HG02970 (cell line): ENCODE measurements around the gene CDK5R1.

ENCODE experiments used
- ATAC-seq: cut with Tn5 transposase; IDR thresholded peaks from one replicate; pipeline ENCODE4 v1.9.1; 2021; ENCODE audit warnings: mild to moderate bottlenecking, moderate library complexity, moderate number of reproducible peaks; ENCODE audit not compliant: unreplicated experiment, low FRiP score

CDK5R1 gene

DNA sequence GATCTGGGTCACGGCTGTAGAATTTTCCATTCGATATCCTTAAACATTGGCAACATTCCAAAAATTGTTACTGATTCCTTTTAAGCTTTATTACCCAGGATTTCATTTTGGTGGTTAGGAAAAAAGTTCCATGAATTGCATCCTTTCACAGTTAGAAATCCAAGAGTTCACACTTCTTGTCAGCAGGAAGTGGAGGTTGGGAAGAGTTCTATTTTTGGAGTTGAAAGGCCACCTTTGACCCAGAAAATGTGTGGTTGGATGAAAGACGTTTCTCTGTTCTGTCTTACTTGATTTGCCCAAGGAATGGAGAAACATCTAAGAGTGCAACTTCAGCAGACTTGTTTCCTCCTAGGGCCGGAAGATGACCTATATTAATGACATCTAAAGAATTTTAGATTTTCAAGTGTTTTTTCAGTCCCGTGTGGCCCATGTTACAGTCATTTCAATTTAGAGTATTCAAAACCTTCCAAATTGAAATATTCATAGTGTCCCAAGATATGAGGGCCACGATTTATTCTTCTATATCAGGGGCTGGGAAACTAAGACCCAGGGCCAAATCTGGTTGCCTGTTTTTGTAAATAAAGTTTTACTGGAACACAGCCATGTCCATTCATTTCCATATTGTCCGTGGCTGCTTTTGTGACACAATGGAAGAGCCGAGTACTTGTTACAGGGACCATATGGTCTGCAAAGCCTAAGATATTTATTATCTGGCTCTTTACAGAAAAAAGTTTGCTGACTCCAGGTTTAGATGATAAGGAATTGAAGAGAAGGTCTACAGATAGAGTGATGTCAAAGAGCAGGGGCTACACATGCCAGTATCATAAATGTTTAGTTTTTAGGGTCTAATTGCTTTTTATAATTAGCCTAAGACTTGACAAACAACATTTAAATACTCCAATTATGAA, 50.2 kb downstream of the CDK5R1 start:
- no peak for ATAC-seq
